Caco-2 (cell line): ENCODE data around the gene PKP3. TPM values are rescaled to one million over a fixed set of nuclear protein-coding genes. Genes with fewer than 3 reads are reported as not detected.

Experiments
- BruUV-seq: library from RNA; stranded (reverse); fragments of 400-500 nt; replicated peaks from 2 replicates; lab custom pipeline; 2021; lab: Mats Ljungman, UMichigan
- CTCF ChIA-PET: fragments of 300-600 bp; sonication (Branson Sonifier 250); formaldehyde crosslinking; loops from one replicate; lab custom pipeline; 2022; ENCODE audit warnings: antibody characterized with exemption; lab: Charles Lee
- POLR2A ChIA-PET: fragments of 300-600 bp; sonication (Branson Sonifier 250); formaldehyde crosslinking; loops from one replicate; lab custom pipeline; 2022; ENCODE audit warnings: antibody characterized with exemption; lab: Charles Lee
- DNase-seq, 2 experiments: peaks; one replicate each; pipeline versions ENCODE4 v3.0.0 to v3.0.0-alpha.2; 2020 to 2022
- H3K27me3 ChIP-seq: replicated peaks from 2 replicates; pipeline ENCODE4 v1.6.0; 2011; ENCODE audit warnings: low read length; ENCODE audit not compliant: control insufficient read depth, insufficient read depth
- H3K36me3 ChIP-seq: 2 replicates; pipeline ENCODE4 v1.5.1; 2011; ENCODE audit warnings: low read length; ENCODE audit not compliant: control insufficient read depth, insufficient read depth
- H3K4me1 ChIP-seq: fragments of 250-450 bp; sonication (Bioruptor Pico); 2 replicates; pipeline ENCODE4 v1.5.1; 2020; ENCODE audit warnings: mild to moderate bottlenecking
- H3K4me3 ChIP-seq: 2 replicates; pipeline ENCODE4 v1.5.1; 2011; ENCODE audit warnings: low read depth, mild to moderate bottlenecking, control low read depth, low read length
- H3K9me3 ChIP-seq: fragments of 250-450 bp; sonication (Bioruptor Pico); 2 replicates; pipeline ENCODE4 v1.5.1; 2020; ENCODE audit warnings: mild to moderate bottlenecking, moderate library complexity
- H3K27ac Mint-ChIP-seq: one replicate; pipeline ENCODE4 v1.8.0; 2022; ENCODE audit warnings: mixed read lengths; ENCODE audit not compliant: unreplicated experiment
- H3K27me3 Mint-ChIP-seq: one replicate; pipeline ENCODE4 v1.8.0; 2022; ENCODE audit warnings: mixed read lengths; ENCODE audit not compliant: insufficient read depth, unreplicated experiment
- H3K36me3 Mint-ChIP-seq: one replicate; pipeline ENCODE4 v1.8.0; 2022; ENCODE audit warnings: mild to moderate bottlenecking, mixed read lengths; ENCODE audit not compliant: insufficient read depth, unreplicated experiment
- H3K4me1 Mint-ChIP-seq: one replicate; pipeline ENCODE4 v1.8.0; 2022; ENCODE audit warnings: low read depth, mixed read lengths; ENCODE audit not compliant: unreplicated experiment
- H3K4me3 Mint-ChIP-seq: one replicate; pipeline ENCODE4 v1.8.0; 2022; ENCODE audit warnings: mild to moderate bottlenecking, moderate library complexity, mixed read lengths; ENCODE audit not compliant: unreplicated experiment
- H3K9me3 Mint-ChIP-seq: one replicate; pipeline ENCODE4 v1.8.0; 2022; ENCODE audit warnings: mixed read lengths; ENCODE audit not compliant: unreplicated experiment
- CTCF ChIP-seq, 2 experiments: fragments of 200-600 bp in 1 of 2; IDR thresholded peaks; 1 replicate in 1 of 2; 2 replicates in 1 of 2; pipeline versions ENCODE4 v1.5.1 to v1.8.0; 2011 to 2022; ENCODE audit warnings: antibody characterized with exemption in 1 of 2, control low read depth in 1 of 2, inconsistent platforms in 1 of 2, low read depth in 1 of 2, low read length in 1 of 2, mild to moderate bottlenecking in 1 of 2, moderate library complexity in 1 of 2; ENCODE audit not compliant: insufficient read depth in 1 of 2, severe bottlenecking in 1 of 2, unreplicated experiment in 1 of 2
- intact Hi-C: fragments of 100-400 bp; cut with micrococcal nuclease; formaldehyde crosslinking; loops from one replicate; pipeline ENCODE4 v1.10.0; 2022; ENCODE audit not compliant: unreplicated experiment
- total RNA-seq: library from RNA; stranded (reverse); gene quantifications from 2 replicates; pipeline ENCODE4 v1.2.3, GENCODE V29; 2022

PKP3 gene
- total RNA-seq, 1 experiment from 2014 or later = 149 TPM

DNA sequence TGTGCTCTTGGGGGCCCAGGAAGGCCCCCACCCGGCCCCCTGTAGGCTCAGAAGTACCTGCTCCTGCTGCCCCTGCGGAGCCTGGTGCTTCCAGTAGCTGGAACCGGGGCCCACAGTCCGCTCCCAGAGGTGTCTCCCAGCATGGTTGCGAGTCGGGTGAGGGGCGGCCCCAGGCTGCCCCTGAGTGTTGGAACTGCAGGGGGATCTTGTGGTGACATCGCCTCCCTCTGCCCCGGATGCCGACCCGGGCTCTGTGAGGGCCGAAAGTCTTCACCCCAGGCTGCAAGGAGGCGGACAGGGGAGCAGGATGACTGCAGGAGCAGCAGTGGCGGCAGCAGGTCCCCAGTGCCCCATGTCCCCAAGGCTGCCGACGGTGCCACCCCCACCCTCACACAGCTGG is 9.5 kb upstream of the PKP3 start:
- POLR2A ChIA-PET = no interaction called here

DNA sequence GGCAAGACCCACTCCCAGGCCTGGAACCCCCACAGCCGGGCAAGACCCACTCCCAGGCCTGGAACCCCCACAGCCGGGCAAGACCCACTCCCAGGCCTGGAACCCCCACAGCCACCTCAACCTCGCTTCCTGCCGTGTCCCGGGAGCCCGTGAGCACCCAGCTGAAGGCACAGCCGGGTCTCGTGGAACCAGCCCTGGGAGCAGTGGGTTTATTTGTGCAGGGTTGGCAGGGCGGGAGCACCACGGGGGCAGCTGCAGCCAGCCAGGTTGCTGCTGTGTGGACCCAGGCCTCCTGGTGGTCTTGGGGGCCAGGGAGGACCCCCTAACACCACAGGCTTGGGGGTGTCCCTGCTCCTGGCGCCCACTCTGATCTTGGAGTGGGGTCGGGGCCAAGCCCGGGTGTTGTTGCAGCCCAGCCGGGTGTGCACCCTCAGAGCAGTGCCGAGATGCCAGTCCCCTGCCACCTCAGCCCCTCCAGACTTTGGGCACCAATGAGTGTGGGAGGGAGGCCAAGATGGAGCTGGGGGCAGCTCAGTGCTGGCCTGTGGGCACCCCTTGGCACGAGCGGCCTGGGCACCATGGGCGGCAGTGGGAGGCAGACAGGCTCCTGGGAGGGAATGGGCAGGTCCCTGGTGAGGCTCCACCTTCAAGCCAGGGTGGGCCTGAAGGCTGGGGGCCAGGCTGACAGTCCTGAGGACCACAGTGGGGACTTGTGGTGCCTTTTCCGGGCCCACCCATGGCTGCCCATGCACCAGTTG is 8.2 kb upstream of the PKP3 start:
- ChIA-PET CTCF (no interaction called here), POLR2A (no interaction called here)
- peaks cover 2% of the 10 kb centered on the region; the same call in 1 of the 2 replicates for H3K4me1 ChIP-seq
- intact Hi-C loops = no loop called here
- peaks cover 9% of the 10 kb centered on the region for H3K36me3 Mint-ChIP-seq
- no peaks in the 10 kb centered on the region for H3K27me3 Mint-ChIP-seq
- no peak for TF ChIP-seq CTCF (IDR thresholded peaks at IDR 0.05; ENCODE audit: insufficient read depth in 1 of 2, low read depth in 1 of 2, low read length in 1 of 2, severe bottlenecking in 1 of 2, unreplicated experiment in 1 of 2)
- no peak overlapping the region for H3K4me3 Mint-ChIP-seq
- H3K9me3 ChIP-seq = peaks cover 9% of the 10 kb centered on the region
- H3K9me3 Mint-ChIP-seq = peaks cover 14% of the 10 kb centered on the region
- H3K36me3 ChIP-seq = no peaks in the 10 kb centered on the region
- H3K27me3 ChIP-seq = no peaks in the 10 kb centered on the region
- BruUV-seq = no TSS peak
- no peak overlapping the region for H3K27ac Mint-ChIP-seq
- no peaks in the 10 kb centered on the region for H3K4me1 Mint-ChIP-seq
- no peak for DNase-seq
- no peak overlapping the region for H3K4me3 ChIP-seq

More for the DNA sequence above, 9.5 kb upstream of the PKP3 start:
- TF ChIP-seq CTCF (IDR thresholded peaks at IDR 0.05; ENCODE audit: insufficient read depth in 1 of 2, low read depth in 1 of 2, low read length in 1 of 2, severe bottlenecking in 1 of 2, unreplicated experiment in 1 of 2) = no peak
- peaks cover 14% of the 10 kb centered on the region for H3K9me3 Mint-ChIP-seq
- CTCF ChIA-PET = interaction anchor here (1.1 kb wide), 1 partner anchor 29 kb away, joined by 3 read pairs; no protein-coding TSS in a partner anchor
- no peak overlapping the region for H3K27ac Mint-ChIP-seq
- Histone ChIP-seq H3K4me3 (no peak overlapping the region), H3K9me3 (peaks cover 9% of the 10 kb centered on the region), H3K36me3 (no peaks in the 10 kb centered on the region), H3K27me3 (no peaks in the 10 kb centered on the region), H3K4me1 (peaks cover 6% of the 10 kb centered on the region; the same call in 1 of the 2 replicates)
- intact Hi-C loops = no loop called here
- no peak overlapping the region for H3K4me3 Mint-ChIP-seq
- H3K27me3 Mint-ChIP-seq = no peaks in the 10 kb centered on the region
- peaks cover 14% of the 10 kb centered on the region for H3K36me3 Mint-ChIP-seq
- H3K4me1 Mint-ChIP-seq = no peaks in the 10 kb centered on the region
- BruUV-seq = no TSS peak
- no peak for DNase-seq

DNA sequence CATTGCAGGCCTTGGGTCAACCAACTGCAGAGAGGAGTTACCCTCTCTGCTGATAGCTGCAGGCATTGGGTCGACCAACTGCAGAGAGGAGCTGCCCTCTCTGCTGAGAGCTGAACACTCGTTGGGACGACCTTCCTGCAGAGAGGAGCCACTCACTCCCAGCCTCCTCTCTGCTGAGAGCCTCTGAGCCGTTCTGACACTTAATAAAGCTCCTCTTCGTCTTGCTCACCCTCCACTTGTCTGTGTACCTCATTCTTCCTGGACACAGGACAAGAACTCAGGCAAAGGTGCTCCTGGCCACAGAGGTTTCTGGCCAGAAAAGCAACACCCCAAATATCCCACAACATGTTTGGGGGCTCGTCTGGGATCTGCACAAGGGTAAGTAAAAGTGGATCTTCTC is 7.5 kb upstream of the PKP3 start:
- ChIA-PET CTCF (no interaction called here), POLR2A (no interaction called here)
- Mint-ChIP-seq H3K4me3 (no peak overlapping the region), H3K36me3 (peaks cover 9% of the 10 kb centered on the region), H3K4me1 (no peaks in the 10 kb centered on the region), H3K27me3 (no peaks in the 10 kb centered on the region), H3K9me3 (peaks cover 14% of the 10 kb centered on the region), H3K27ac (no peak overlapping the region)
- Histone ChIP-seq H3K4me1 (peaks cover 1% of the 10 kb centered on the region), H3K36me3 (no peaks in the 10 kb centered on the region), H3K27me3 (no peaks in the 10 kb centered on the region), H3K9me3 (peaks cover 9% of the 10 kb centered on the region), H3K4me3 (no peak overlapping the region)
- BruUV-seq = no TSS peak
- intact Hi-C loops = no loop called here
- TF ChIP-seq CTCF (IDR thresholded peaks at IDR 0.05; ENCODE audit: insufficient read depth in 1 of 2, low read depth in 1 of 2, low read length in 1 of 2, severe bottlenecking in 1 of 2, unreplicated experiment in 1 of 2) = no peak
- no peak for DNase-seq
